Activated naive CD4-positive, alpha-beta T cell treated with anti-CD3 and anti-CD28 coated beads for 36 hours (primary cell): ENCODE results near the gene SPACDR. TPM values are rescaled to one million over a fixed set of nuclear protein-coding genes. Genes with fewer than 3 reads are reported as not detected.

Experiments
- CTCF ChIA-PET: fragments of 350-600 bp; sonication (Branson Sonifier 250); formaldehyde crosslinking; loops from one replicate; lab custom pipeline; 2021; ENCODE audit warnings: antibody characterized with exemption; lab: Charles Lee
- DNase-seq: peaks from one replicate; pipeline ENCODE4 v3.0.0-alpha.2; 2020
- H3K27ac Mint-ChIP-seq: one replicate; pipeline ENCODE4 v1.8.0; 2021; ENCODE audit warnings: mild to moderate bottlenecking, mixed read lengths
- H3K27me3 Mint-ChIP-seq: one replicate; pipeline ENCODE4 v1.8.0; 2021; ENCODE audit warnings: low read depth, mixed read lengths
- H3K36me3 Mint-ChIP-seq: one replicate; pipeline ENCODE4 v1.8.0; 2021; ENCODE audit warnings: low read depth, mixed read lengths
- H3K4me1 Mint-ChIP-seq: one replicate; pipeline ENCODE4 v1.8.0; 2021; ENCODE audit warnings: low read depth, mixed read lengths
- H3K4me3 Mint-ChIP-seq: one replicate; pipeline ENCODE4 v1.8.0; 2021; ENCODE audit warnings: mild to moderate bottlenecking, moderate library complexity, mixed read lengths
- H3K9me3 Mint-ChIP-seq: one replicate; pipeline ENCODE4 v1.8.0; 2021; ENCODE audit warnings: mixed read lengths
- intact Hi-C: fragments of 100-400 bp; cut with micrococcal nuclease; formaldehyde crosslinking; loops from one replicate; pipeline ENCODE4 v1.15.1; 2023
- total RNA-seq, 2 experiments: library from RNA; stranded (reverse); gene quantifications; one replicate each; pipeline ENCODE4 v1.2.3, GENCODE V29; 2021

The SPACDR gene
- total RNA-seq, 2 experiments from 2014 or later, result 2.3 to 2.6 TPM

DNA sequence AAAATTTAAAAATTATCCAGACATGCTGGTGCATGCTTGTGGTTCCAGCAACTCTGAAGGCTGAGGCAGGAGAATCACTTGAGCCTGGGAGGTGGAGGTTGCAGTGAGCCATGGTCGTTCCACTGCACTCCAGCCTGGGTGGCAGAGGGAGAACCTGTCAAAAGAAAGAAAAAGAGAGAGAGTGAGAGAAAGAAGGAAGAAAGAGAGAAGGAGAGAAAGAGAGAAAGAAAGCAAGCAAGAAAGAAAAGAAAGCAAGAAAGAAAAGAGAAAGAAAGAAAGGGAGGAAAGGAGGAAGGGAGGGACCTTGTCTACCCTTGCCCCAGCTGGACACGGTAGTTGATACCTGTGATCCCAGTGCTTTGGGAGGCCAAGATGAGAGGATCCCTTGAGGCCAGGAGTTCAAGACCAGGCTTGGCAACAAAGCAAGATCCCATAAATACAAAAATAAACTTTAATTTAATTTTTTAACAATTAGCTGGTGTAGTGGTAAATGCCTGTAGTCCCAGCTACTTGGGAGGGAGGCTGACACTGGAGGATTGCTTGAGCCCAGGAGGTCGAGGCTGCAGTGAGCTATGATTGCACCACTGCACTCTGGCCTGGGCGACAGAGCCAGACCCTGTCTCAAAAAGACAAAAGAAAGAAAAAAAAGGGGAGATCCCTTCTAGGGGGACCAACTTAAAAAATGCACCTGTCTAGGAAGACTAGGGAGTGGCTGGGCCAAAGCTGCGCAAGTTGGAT is 28.8 kb upstream of the SPACDR start:
- H3K4me1 Mint-ChIP-seq, result peaks cover 13% of the 10 kb centered on the region
- H3K27me3 Mint-ChIP-seq, result peaks cover 2% of the 10 kb centered on the region
- no peaks in the 10 kb centered on the region for H3K36me3 Mint-ChIP-seq
- H3K9me3 Mint-ChIP-seq, result no peaks in the 10 kb centered on the region
- no peak overlapping the region for H3K27ac Mint-ChIP-seq
- CTCF ChIA-PET, result interaction anchor here (0.7 to 2.0 kb wide), 10 partner anchors 10 to 93 kb away, joined by 3 to 15 read pairs (median 4); partner anchors contain the start of gene FBXO24
- H3K4me3 Mint-ChIP-seq, result peak overlapping the region; percentile 60
- intact Hi-C loops, result loop anchor here (1.0 to 2.0 kb wide), 2 partner anchors 34 to 52 kb away; no protein-coding TSS in a partner anchor
- DNase-seq, result no peak

DNA sequence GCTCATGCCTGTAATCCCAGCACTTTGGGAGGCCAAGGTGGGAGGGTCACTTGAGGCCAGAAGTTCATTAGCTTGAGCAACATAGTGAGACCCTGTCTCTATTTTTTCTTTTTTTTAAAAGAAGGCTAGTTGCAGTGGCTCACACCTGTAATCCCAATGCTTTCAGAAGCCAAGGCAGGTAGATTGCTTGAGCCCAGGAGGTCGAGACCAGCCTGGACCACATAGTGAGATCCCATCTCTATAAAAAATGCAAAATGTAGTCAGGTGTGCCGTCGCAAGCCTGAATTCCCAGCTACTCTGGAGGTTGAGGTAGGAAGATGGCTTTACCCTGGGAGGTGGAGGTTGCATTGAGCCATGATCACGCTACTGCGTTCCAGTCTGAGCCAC is 27.1 kb upstream of the SPACDR start:
- CTCF ChIA-PET, result interaction anchor here (1.5 kb wide), 2 partner anchors 49 to 68 kb away, joined by 3 to 5 read pairs; no protein-coding TSS in a partner anchor
- H3K4me1 Mint-ChIP-seq, result peaks cover 13% of the 10 kb centered on the region
- intact Hi-C loops, result no loop called here
- no peaks in the 10 kb centered on the region for H3K36me3 Mint-ChIP-seq
- no peaks in the 10 kb centered on the region for H3K9me3 Mint-ChIP-seq
- no peak for DNase-seq
- H3K4me3 Mint-ChIP-seq, result no peak overlapping the region
- H3K27me3 Mint-ChIP-seq, result peaks cover 2% of the 10 kb centered on the region
- no peak overlapping the region for H3K27ac Mint-ChIP-seq

DNA sequence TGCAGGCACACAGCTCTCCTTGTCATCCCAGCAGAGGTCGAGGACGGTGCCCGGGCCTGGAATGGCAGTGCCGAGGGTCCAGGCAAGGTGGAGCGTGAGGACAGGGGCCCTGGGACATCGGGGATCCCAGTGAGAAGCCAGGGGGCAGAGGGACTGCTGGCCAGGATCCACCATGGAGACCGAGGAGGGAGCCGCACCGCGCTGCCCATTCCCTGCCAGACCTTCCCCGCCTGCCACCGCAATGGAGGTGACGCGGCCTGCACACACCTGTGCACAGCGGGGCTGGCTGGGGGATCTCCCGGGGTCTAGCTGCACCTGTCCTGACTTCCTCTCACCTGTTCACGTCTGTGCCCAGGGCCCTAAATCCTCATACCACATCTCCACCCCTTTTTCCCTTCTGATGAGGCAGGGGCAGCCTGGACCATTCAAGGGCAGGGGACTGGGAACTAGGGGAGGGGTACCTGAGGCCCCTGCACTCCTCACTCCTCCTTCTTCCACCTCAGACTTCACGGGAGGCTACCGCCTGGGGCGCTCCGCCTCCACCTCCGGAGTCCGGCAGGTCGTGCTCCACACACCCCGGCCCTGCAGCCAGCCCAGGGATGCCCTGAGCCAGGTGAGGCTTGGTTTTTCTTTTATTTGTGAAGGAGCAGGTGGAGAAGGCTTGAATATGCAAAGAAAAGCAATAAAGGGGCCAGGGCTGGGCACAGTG is 26.6 kb upstream of the SPACDR start:
- no peak overlapping the region for H3K4me3 Mint-ChIP-seq
- no peak for DNase-seq
- no peak overlapping the region for H3K27ac Mint-ChIP-seq
- H3K9me3 Mint-ChIP-seq, result no peaks in the 10 kb centered on the region
- CTCF ChIA-PET, result interaction anchor here (1.5 kb wide), 1 partner anchor 69 kb away, joined by 3 read pairs; no protein-coding TSS in a partner anchor
- no peaks in the 10 kb centered on the region for H3K36me3 Mint-ChIP-seq
- peaks cover 2% of the 10 kb centered on the region for H3K27me3 Mint-ChIP-seq
- intact Hi-C loops, result no loop called here
- H3K4me1 Mint-ChIP-seq, result peaks cover 13% of the 10 kb centered on the region

DNA sequence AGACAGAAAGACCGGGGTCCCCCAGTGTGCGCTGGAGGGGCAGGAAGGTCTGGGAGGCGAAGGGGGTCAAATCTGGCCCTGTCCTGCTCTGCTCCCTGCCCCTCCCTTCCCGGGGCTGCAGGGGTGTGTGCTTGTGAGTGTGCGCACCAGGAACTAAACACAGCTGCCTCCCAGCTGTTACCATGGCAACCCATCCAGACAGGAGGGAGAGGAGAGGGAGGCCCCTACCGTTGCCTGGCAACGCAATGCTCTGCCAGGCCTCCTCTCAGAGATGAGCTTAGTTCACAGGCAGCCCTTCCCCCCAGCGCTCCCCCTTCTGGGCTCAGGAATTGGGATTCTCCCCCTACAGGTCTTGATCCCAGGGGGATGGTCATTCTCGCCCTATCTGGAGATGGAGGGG is 25.8 kb upstream of the SPACDR start:
- Mint-ChIP-seq H3K27ac (no peak overlapping the region), H3K36me3 (no peaks in the 10 kb centered on the region), H3K9me3 (no peaks in the 10 kb centered on the region), H3K4me3 (no peak overlapping the region), H3K27me3 (peaks cover 2% of the 10 kb centered on the region), H3K4me1 (peaks cover 13% of the 10 kb centered on the region)
- CTCF ChIA-PET, result interaction anchor here (1.1 to 1.4 kb wide), 2 partner anchors 15 to 48 kb away, joined by 3 read pairs; no protein-coding TSS in a partner anchor
- intact Hi-C loops, result no loop called here
- peak; percentile 48 for DNase-seq

DNA sequence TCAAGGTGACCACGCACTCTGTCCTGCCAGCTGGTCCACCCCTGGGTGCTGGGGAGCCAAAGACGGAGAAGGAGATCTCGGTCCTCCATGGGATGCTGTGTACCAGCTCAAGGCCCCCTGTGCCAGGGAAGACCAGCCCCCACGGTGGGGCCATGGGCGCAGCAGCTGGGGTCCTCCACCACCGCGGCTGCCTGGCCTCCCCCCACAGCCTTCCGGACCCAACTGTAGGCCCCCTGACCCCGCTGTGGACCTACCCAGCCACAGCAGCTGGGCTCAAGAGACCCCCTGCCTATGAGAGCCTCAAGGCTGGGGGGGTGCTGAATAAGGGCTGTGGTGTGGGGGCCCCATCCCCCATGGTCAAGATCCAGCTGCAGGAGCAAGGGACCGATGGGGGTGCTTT is 25.1 kb upstream of the SPACDR start:
- no peak overlapping the region for H3K27ac Mint-ChIP-seq
- CTCF ChIA-PET, result interaction anchor here (0.9 to 1.4 kb wide), 4 partner anchors 15 to 70 kb away, joined by 3 to 4 read pairs (median 3); no protein-coding TSS in a partner anchor
- intact Hi-C loops, result no loop called here
- DNase-seq, result no peak
- no peaks in the 10 kb centered on the region for H3K9me3 Mint-ChIP-seq
- peaks cover 13% of the 10 kb centered on the region for H3K4me1 Mint-ChIP-seq
- H3K36me3 Mint-ChIP-seq, result no peaks in the 10 kb centered on the region
- H3K4me3 Mint-ChIP-seq, result no peak overlapping the region
- H3K27me3 Mint-ChIP-seq, result peaks cover 2% of the 10 kb centered on the region

DNA sequence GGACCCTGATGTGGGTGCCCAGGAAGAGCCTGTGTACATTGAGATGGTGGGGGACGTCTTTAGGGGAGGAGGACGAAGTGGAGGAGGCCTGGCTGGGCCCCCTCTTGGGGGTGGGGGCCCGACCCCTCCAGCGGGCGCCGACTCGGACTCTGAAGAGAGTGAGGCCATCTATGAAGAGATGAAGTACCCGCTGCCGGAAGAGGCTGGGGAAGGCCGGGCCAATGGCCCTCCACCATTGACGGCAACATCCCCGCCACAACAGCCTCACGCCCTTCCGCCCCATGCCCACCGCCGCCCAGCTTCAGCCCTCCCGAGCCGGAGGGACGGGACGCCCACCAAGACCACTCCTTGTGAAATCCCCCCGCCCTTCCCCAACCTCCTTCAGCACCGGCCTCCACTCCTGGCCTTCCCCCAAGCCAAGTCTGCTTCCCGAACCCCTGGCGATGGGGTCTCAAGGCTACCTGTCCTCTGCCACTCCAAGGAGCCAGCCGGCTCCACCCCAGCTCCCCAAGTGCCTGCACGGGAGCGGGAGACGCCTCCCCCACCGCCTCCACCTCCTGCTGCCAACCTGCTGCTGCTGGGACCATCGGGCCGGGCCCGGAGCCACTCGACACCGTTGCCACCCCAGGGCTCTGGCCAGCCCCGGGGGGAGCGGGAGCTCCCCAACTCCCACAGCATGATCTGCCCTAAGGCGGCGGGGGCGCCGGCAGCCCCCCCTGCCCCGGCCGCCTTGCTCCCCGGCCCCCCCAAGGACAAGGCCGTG is 24.5 kb upstream of the SPACDR start:
- Mint-ChIP-seq H3K36me3 (no peaks in the 10 kb centered on the region), H3K4me1 (peaks cover 10% of the 10 kb centered on the region), H3K9me3 (no peaks in the 10 kb centered on the region), H3K27me3 (peaks cover 2% of the 10 kb centered on the region), H3K27ac (no peak overlapping the region), H3K4me3 (no peak overlapping the region)
- CTCF ChIA-PET, result interaction anchor here (0.9 to 1.4 kb wide), 4 partner anchors 14 to 71 kb away, joined by 3 to 4 read pairs (median 3); no protein-coding TSS in a partner anchor
- intact Hi-C loops, result no loop called here
- no peak for DNase-seq

DNA sequence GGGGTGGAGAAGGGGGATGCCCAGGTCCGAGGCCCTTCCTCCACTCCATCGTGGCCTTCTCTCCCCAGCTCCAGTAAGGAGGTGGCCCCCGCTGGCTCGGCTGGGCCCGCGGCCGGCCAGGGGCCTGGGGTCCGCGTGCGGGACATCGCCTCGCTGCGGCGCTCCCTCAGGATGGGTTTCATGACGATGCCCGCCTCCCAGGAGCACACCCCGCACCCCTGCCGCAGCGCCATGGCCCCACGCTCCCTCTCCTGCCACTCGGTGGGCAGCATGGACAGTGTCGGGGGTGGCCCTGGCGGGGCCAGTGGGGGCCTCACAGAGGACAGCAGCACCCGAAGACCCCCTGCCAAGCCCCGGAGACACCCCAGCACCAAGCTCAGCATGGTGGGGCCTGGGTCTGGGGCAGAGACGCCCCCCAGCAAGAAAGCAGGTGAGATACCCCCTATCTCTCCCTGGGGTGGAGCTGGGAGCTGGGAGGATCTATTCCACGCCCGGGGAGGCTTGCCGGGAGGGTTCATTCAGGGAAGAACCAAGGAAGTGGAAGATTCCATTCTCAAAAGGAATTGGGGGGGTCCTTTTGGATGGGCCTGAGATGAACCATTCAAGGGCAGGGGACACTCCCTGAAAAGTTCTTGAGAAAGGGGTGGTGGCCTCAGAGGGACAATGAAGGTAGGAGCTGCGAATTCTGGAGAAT is 22.8 kb upstream of the SPACDR start:
- CTCF ChIA-PET, result interaction anchor here (0.5 to 0.6 kb wide), 3 partner anchors 10 to 206 kb away, joined by 3 to 4 read pairs (median 3); no protein-coding TSS in a partner anchor
- intact Hi-C loops, result no loop called here
- no peaks in the 10 kb centered on the region for H3K9me3 Mint-ChIP-seq
- no peak overlapping the region for H3K27ac Mint-ChIP-seq
- H3K4me3 Mint-ChIP-seq, result no peak overlapping the region
- no peaks in the 10 kb centered on the region for H3K36me3 Mint-ChIP-seq
- no peaks in the 10 kb centered on the region for H3K27me3 Mint-ChIP-seq
- no peak for DNase-seq
- H3K4me1 Mint-ChIP-seq, result peaks cover 11% of the 10 kb centered on the region

DNA sequence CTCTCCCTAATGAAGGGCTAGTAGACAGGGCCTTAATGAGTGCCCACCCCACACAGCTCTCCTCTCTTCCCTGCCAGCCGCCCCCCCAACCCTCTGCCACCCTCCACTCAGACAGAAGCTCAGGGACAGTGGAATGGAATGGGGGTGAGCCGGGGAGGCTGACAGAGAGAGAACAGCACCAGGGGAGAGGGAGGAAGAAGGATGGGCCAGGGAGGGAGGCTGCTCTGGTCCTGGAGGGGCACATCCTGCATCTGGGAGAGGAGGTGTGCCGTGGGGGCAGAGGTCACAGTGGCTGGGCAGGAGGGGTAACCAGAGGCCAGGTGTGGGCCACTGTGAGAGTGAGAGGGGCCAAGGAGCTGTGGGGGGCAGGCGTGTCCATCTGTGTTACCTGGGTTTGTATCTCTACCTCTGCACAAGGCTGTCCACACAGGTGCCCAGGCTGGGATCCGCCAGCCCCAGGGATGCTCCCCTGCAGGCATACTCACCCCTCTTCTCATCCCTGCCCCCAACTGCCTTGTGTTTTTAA is 22.1 kb upstream of the SPACDR start:
- CTCF ChIA-PET, result interaction anchor here (0.5 to 1.0 kb wide), 3 partner anchors 11 to 73 kb away, joined by 3 to 5 read pairs (median 4); no protein-coding TSS in a partner anchor
- no peak overlapping the region for H3K27ac Mint-ChIP-seq
- no peak for DNase-seq
- H3K4me1 Mint-ChIP-seq, result peaks cover 11% of the 10 kb centered on the region
- no peak overlapping the region for H3K4me3 Mint-ChIP-seq
- H3K36me3 Mint-ChIP-seq, result no peaks in the 10 kb centered on the region
- no peaks in the 10 kb centered on the region for H3K27me3 Mint-ChIP-seq
- no peaks in the 10 kb centered on the region for H3K9me3 Mint-ChIP-seq
- intact Hi-C loops, result no loop called here

DNA sequence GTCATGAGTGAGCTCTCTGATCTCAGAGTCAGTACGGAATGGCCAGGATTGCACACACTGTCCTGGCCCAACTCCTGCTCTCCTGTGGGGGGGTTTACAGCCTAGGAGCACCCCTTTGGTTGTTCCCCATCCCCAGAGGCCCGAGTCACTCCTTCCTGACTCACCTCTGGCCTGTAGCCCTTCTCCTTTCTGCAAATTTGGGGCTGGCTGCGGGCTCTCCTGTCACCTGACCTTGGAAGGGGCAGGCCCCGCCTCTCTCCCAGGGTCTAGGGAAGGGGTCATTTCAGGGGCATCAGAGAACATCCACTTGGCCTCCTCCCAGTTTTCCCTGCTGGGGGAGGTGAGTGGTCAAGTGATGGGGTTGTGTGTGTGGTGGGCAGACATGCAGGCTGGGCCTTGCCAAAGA is 21.4 kb upstream of the SPACDR start:
- DNase-seq, result no peak
- no peaks in the 10 kb centered on the region for H3K27me3 Mint-ChIP-seq
- CTCF ChIA-PET, result interaction anchor here (0.8 to 1.0 kb wide), 3 partner anchors 31 to 80 kb away, joined by 3 to 5 read pairs (median 5); no protein-coding TSS in a partner anchor
- H3K27ac Mint-ChIP-seq, result no peak overlapping the region
- intact Hi-C loops, result no loop called here
- H3K36me3 Mint-ChIP-seq, result no peaks in the 10 kb centered on the region
- no peaks in the 10 kb centered on the region for H3K9me3 Mint-ChIP-seq
- H3K4me1 Mint-ChIP-seq, result peaks cover 11% of the 10 kb centered on the region
- H3K4me3 Mint-ChIP-seq, result no peak overlapping the region

DNA sequence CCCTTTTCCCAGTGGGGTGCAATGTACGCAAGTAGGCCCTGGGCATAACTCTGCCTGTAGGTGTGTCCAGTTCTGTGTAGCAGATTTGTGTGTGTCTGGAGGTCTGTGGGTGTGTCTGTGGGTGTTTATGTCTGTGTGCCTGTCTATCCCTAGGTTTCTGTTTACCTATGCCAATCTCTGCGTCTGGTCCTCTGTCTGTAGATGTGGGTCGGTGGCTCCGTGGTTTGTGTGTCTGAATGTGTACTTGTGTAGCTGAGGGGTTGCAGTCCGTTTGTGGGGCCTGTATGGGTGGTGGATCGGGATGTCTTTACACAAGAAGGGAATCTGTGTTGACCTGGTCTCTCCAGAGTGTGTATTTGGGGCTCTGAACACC is 20.6 kb upstream of the SPACDR start:
- intact Hi-C loops, result no loop called here
- no peak for DNase-seq
- no peaks in the 10 kb centered on the region for H3K9me3 Mint-ChIP-seq
- H3K27me3 Mint-ChIP-seq, result no peaks in the 10 kb centered on the region
- H3K4me1 Mint-ChIP-seq, result peaks cover 13% of the 10 kb centered on the region
- no peak overlapping the region for H3K27ac Mint-ChIP-seq
- H3K4me3 Mint-ChIP-seq, result no peak overlapping the region
- CTCF ChIA-PET, result interaction anchor here (0.8 kb wide), 1 partner anchor 80 kb away, joined by 5 read pairs; no protein-coding TSS in a partner anchor
- H3K36me3 Mint-ChIP-seq, result no peaks in the 10 kb centered on the region
